A549 (cell line): Measurements from ENCODE around the gene GOLGA6L2. TPM values are rescaled to one million over a fixed set of nuclear protein-coding genes. Genes with fewer than 3 reads are reported as not detected.

Experiments used
- ATAC-seq, 2 experiments: fragments of 200-7000 bp in 1 of 2; fragments of >200 bp in 1 of 2; cut with Nextera tagmentation in 1 of 2; cut with Tn5 transposase in 1 of 2; 3 replicates each; pipeline versions ENCODE4 v1.8.0 to v1.9.1; 2018 to 2020; ENCODE audit warnings: mild to moderate bottlenecking in 1 of 2, moderate library complexity in 1 of 2
- CTCF ChIA-PET: fragments of 300-600 bp; sonication (Branson Sonifier 250); formaldehyde crosslinking; extraction: SDS; loops from one replicate; lab custom pipeline; 2021; ENCODE audit warnings: antibody characterized with exemption, inconsistent platforms; lab: Yijun Ruan, JAX
- POLR2A ChIA-PET: fragments of 350-600 bp; formaldehyde crosslinking; extraction: SDS; loops from one replicate; lab custom pipeline; 2021; ENCODE audit warnings: antibody characterized with exemption, inconsistent platforms; lab: Yijun Ruan, JAX
- DNase-seq, 2 experiments: peaks; one replicate each; pipeline versions ENCODE4 v3.0.0 to v3.0.0-alpha.2; 2011 to 2016; ENCODE audit warnings: low read depth in 1 of 2, low spot score in 1 of 2
- FAIRE-seq: peaks from 2 replicates; lab custom pipeline; 2011; peaks lifted over from hg19 to GRCh38; lab: Jason Lieb, UNC
- H3K27ac ChIP-seq, 2 experiments: fragments of >200 bp; sonication (Bioruptor Twin); formaldehyde crosslinking; 3 replicates each; pipeline ENCODE4 v1.5.1; 2016 to 2017
- H3K4me1 ChIP-seq: fragments of >200 bp; sonication (Bioruptor Twin); formaldehyde crosslinking; 3 replicates; pipeline ENCODE4 v1.6.1; 2016
- H3K4me2 ChIP-seq: fragments of >200 bp; sonication (Bioruptor Twin); formaldehyde crosslinking; 3 replicates; pipeline ENCODE4 v1.6.1; 2016
- H3K4me3 ChIP-seq: fragments of >200 bp; sonication (Bioruptor Twin); formaldehyde crosslinking; 3 replicates; pipeline ENCODE4 v1.5.1; 2016
- H3K9me3 ChIP-seq: fragments of >200 bp; sonication (Bioruptor Twin); formaldehyde crosslinking; 3 replicates; pipeline ENCODE4 v1.6.1; 2016
- CBX8 ChIP-seq: fragments of 200-600 bp; sonication (generic); IDR thresholded peaks from 2 replicates; pipeline ENCODE4 v1.6.1; 2016
- CEBPB ChIP-seq, 2 experiments: fragments of >200 bp in 1 of 2; sonication (Bioruptor Twin) in 1 of 2; formaldehyde crosslinking in 1 of 2; IDR thresholded peaks; 2 replicates each; pipeline ENCODE4 v1.6.1; 2012 to 2016
- EHMT2 ChIP-seq: fragments of 200-600 bp; sonication (generic); IDR thresholded peaks from 2 replicates; pipeline ENCODE4 v1.6.1; 2016; ENCODE audit warnings: antibody characterized with exemption, low read depth, mild to moderate bottlenecking, moderate library complexity
- FOSB ChIP-seq: fragments of 250-450 bp; sonication (Bioruptor Pico); IDR thresholded peaks from 2 replicates; pipeline ENCODE4 v1.5.0; 2020; ENCODE audit warnings: mild to moderate bottlenecking, moderate library complexity
- GATA3 ChIP-seq: IDR thresholded peaks from 2 replicates; pipeline ENCODE4 v1.6.1; 2012; ENCODE audit warnings: borderline replicate concordance
- HOXA7 ChIP-seq: fragments of 250-450 bp; sonication (Bioruptor Pico); IDR thresholded peaks from 2 replicates; pipeline ENCODE4 v1.5.0; 2020; ENCODE audit warnings: mild to moderate bottlenecking, moderate library complexity
- HOXB5 ChIP-seq: fragments of 250-450 bp; sonication (Bioruptor Pico); IDR thresholded peaks from 2 replicates; pipeline ENCODE4 v1.5.0; 2020; ENCODE audit warnings: mild to moderate bottlenecking, moderate library complexity
- JUNB ChIP-seq: fragments of >200 bp; sonication (Bioruptor Twin); formaldehyde crosslinking; IDR thresholded peaks from 2 replicates; pipeline ENCODE4 v1.6.1; 2016
- KDM1A ChIP-seq: fragments of 200-600 bp; sonication (generic); IDR thresholded peaks from 2 replicates; pipeline ENCODE4 v1.6.1; 2016; ENCODE audit warnings: low read depth, mild to moderate bottlenecking
- MAFK ChIP-seq: fragments of 450-650 bp; IDR thresholded peaks from 2 replicates; pipeline ENCODE4 v1.6.1; 2014; ENCODE audit not compliant: partially characterized antibody
- NPAS2 ChIP-seq: fragments of 250-450 bp; sonication (Bioruptor Pico); IDR thresholded peaks from 2 replicates; pipeline ENCODE4 v1.8.0; 2022; ENCODE audit warnings: mild to moderate bottlenecking, moderate library complexity, borderline replicate concordance
- NR3C1 ChIP-seq: fragments of >200 bp; sonication (Bioruptor Twin); formaldehyde crosslinking; IDR thresholded peaks from 3 replicates; pipeline ENCODE4 v1.6.1; 2017
- PHF8 ChIP-seq: fragments of 200-600 bp; sonication (generic); IDR thresholded peaks from 2 replicates; pipeline ENCODE4 v1.6.1; 2016; ENCODE audit warnings: low read depth, mild to moderate bottlenecking, antibody characterized with exemption, moderate library complexity, borderline replicate concordance
- POLR2A ChIP-seq: IDR thresholded peaks from 2 replicates; pipeline ENCODE4 v1.6.1; 2012; ENCODE audit warnings: mild to moderate bottlenecking, low read length
- RAD21 ChIP-seq, 2 experiments: fragments of >200 bp in 1 of 2; sonication (Bioruptor Twin) in 1 of 2; formaldehyde crosslinking in 1 of 2; IDR thresholded peaks in 1 of 2; conservative IDR thresholded peaks in 1 of 2; 2 replicates in 1 of 2; 3 replicates in 1 of 2; pipeline ENCODE4 v1.6.1; 2012 to 2018; ENCODE audit warnings: inconsistent platforms in 1 of 2
- RARB ChIP-seq: fragments of 250-450 bp; sonication (Bioruptor Pico); IDR thresholded peaks from 2 replicates; pipeline ENCODE4 v1.8.0; 2021; ENCODE audit warnings: mild to moderate bottlenecking, moderate library complexity
- RCOR1 ChIP-seq: fragments of 150-350 bp; IDR thresholded peaks from 2 replicates; pipeline ENCODE4 v1.6.1; 2014; ENCODE audit warnings: antibody characterized with exemption, low read length, low read depth
- RFX5 ChIP-seq: fragments of 450-650 bp; IDR thresholded peaks from 2 replicates; pipeline ENCODE4 v1.7.1; 2014; ENCODE audit warnings: antibody characterized with exemption, mild to moderate bottlenecking, moderate library complexity
- RNF2 ChIP-seq: fragments of 200-600 bp; sonication (generic); IDR thresholded peaks from 2 replicates; pipeline ENCODE4 v1.6.1; 2016; ENCODE audit warnings: low read depth, mild to moderate bottlenecking, antibody characterized with exemption, moderate library complexity, borderline replicate concordance
- SMC3 ChIP-seq: fragments of >200 bp; sonication (Bioruptor Twin); formaldehyde crosslinking; IDR thresholded peaks from 3 replicates; pipeline ENCODE4 v1.6.1; 2018; ENCODE audit warnings: inconsistent platforms
- TP53 ChIP-seq: fragments of 250-450 bp; sonication (Bioruptor Pico); IDR thresholded peaks from 2 replicates; pipeline ENCODE4 v1.5.0; 2021; ENCODE audit warnings: mild to moderate bottlenecking, moderate library complexity
- ZC3H11A ChIP-seq: fragments of 450-650 bp; IDR thresholded peaks from 2 replicates; pipeline ENCODE4 v1.6.1; 2014; ENCODE audit warnings: antibody characterized with exemption, mild to moderate bottlenecking
- ZFP36 ChIP-seq: fragments of 450-650 bp; IDR thresholded peaks from 2 replicates; pipeline ENCODE4 v1.6.1; 2014; ENCODE audit warnings: borderline replicate concordance; ENCODE audit not compliant: partially characterized antibody
- WGBS: methylation state at CpG from one replicate; pipeline ENCODE4 v1.1.6; 2017; ENCODE audit errors: missing lambda C conversion rate; 5-methylcytosine and 5-hydroxymethylcytosine counted together
- polyA plus RNA-seq, 4 experiments: library from polyadenylated mRNA; depleted of rRNA in 3 of 4; stranded (reverse); fragments of >200 nt; fragmentation: RNase III in 1 of 4; extraction: RNeasy Plus Mini Kit Qiagen cat#74134 plus additional on column Dnase treatment in 1 of 4; gene quantifications; 2 replicates in 3 of 4; 3 replicates in 1 of 4; pipeline ENCODE4 v1.2.3, GENCODE V29; 2011 to 2017
- TF ChIP-seq, protein P1 (sequence below): fragments of 150-350 bp; IDR thresholded peaks from 2 replicates; pipeline ENCODE4 v1.6.1; 2014; ENCODE audit warnings: low read depth, mild to moderate bottlenecking, low read length
- TF ChIP-seq, protein P2 (sequence below): IDR thresholded peaks from 2 replicates; pipeline ENCODE4 v1.6.1; 2012
- TF ChIP-seq, protein P3 (sequence below): fragments of >200 bp; sonication (Bioruptor Twin); formaldehyde crosslinking; IDR thresholded peaks from 3 replicates; pipeline ENCODE4 v1.5.1; 2016
- TF ChIP-seq, protein P4 (sequence below): IDR thresholded peaks from 2 replicates; pipeline ENCODE4 v1.6.1; 2012

The GOLGA6L2 gene
- polyA plus RNA-seq, 2 of the 4 experiments (the other 2 are of a cell fraction), result 0.03 TPM; not detected in 1

DNA sequence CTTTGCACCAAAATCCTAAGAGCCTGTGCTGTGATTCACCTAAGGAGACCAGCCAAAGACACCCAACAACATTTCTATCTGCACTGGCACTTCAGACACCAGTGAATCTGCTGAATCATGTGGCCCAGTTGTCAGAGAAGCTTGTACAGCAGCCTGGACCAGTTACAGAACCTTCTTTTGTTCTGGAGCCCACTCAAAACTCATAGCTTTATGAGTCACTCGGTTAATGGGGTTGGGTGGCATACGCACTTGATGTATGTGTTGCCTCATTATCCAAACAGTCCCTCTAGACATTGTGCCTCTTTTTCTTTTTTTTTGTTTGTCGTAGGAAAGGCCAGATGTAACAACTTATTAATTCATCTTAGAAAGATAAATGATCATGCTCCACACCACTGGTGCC, 25.6 kb upstream of the GOLGA6L2 start (continued):
- TF ChIP-seq JUNB, result peak; percentile 90
- TF ChIP-seq, protein P1, sequence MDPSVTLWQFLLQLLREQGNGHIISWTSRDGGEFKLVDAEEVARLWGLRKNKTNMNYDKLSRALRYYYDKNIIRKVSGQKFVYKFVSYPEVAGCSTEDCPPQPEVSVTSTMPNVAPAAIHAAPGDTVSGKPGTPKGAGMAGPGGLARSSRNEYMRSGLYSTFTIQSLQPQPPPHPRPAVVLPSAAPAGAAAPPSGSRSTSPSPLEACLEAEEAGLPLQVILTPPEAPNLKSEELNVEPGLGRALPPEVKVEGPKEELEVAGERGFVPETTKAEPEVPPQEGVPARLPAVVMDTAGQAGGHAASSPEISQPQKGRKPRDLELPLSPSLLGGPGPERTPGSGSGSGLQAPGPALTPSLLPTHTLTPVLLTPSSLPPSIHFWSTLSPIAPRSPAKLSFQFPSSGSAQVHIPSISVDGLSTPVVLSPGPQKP, result no peak
- TF ChIP-seq RAD21 (conservative IDR thresholded peaks at IDR 0.05 in 1 of 2, IDR thresholded peaks at IDR 0.05 in 1 of 2), result peak in 1 of 2 experiments; percentile 35; a peak in 3 of 5 replicates
- TF ChIP-seq, protein P2, sequence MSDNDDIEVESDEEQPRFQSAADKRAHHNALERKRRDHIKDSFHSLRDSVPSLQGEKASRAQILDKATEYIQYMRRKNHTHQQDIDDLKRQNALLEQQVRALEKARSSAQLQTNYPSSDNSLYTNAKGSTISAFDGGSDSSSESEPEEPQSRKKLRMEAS, result peak; percentile 49; the same call in 1 of the 2 replicates
- TF ChIP-seq, all 56 proteins: peak for 12

DNA sequence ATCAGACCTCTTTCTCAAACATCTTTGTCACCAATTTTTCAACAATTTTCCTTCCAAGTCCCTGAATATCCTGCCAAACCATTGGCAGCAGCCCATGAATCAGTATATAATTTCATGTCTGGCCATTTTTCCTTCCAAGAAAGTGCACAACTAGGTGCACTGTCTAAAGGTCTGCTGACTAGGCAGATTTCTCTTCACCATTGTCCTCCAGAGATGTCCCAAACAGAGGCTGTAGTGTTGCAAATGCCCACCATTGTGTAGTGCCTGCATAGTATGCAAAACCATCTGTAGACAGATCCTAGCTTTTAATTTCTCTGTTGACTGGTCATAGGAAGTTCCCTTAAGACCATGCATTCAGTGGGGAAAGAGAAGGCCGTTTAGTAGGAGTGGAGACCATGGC, 25.0 kb upstream of the GOLGA6L2 start:
- H3K4me2 ChIP-seq, result peak overlapping the region; percentile 51
- ChIA-PET POLR2A (interaction anchor here (0.9 kb wide), 1 partner anchor 432 kb away, joined by 5 read pairs; the partner anchor contains the start of gene TUBGCP5), CTCF (interaction anchor here (0.7 kb wide), 1 partner anchor 12 kb away, joined by 3 read pairs; no protein-coding TSS in a partner anchor)
- WGBS, result 52% methylated on average over 1 of the region's 1 CpG
- H3K27ac ChIP-seq, result peak overlapping the region; percentile 76 to 84
- H3K4me3 ChIP-seq, result no peak overlapping the region
- TF ChIP-seq KDM1A (no peak), MAFK (peak; percentile 98), CEBPB (IDR thresholded peaks at IDR 0.05) (no peak), GATA3 (no peak), HOXB5 (no peak), NR3C1 (no peak), FOSB (no peak)
- FAIRE-seq (peak; percentile 68), ATAC-seq (peak; percentile 5 to 39; a peak in 4 of 6 replicates), DNase-seq (no peak)
- H3K4me1 ChIP-seq, result peaks cover 49% of the 10 kb centered on the region
- no peaks in the 10 kb centered on the region for H3K9me3 ChIP-seq

DNA sequence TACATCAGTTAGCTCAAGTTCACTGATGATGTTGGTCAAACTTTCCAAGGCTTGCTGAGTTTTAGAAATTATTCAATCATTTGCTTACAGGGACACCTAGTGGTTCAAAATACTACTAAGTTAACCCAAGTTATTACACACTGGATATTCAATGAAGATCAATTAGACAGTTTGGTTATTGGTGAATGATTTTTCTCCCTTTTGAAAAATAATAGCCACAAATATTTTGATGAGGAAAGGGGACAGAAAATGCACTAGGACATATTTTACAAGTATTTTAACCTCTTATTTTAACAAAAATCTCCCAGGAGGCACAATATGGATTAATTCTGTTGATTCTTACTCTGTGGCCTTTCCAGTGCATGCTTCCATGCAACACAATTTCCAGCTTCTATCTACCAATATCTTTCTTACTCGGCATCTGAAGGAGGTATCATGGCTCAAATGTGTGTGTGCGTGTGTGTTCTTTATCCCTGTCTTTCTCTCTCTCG, 20.1 kb upstream of the GOLGA6L2 start:
- Histone ChIP-seq H3K9me3 (no peaks in the 10 kb centered on the region), H3K4me1 (peaks cover 12% of the 10 kb centered on the region), H3K27ac (peak overlapping the region; percentile 5 to 61; a peak in 2 of 6 replicates), H3K4me3 (no peak overlapping the region), H3K4me2 (no peak overlapping the region)
- peak; percentile 82 to 90 for TF ChIP-seq RAD21 (conservative IDR thresholded peaks at IDR 0.05 in 1 of 2, IDR thresholded peaks at IDR 0.05 in 1 of 2)
- TF ChIP-seq SMC3, result peak; percentile 89
- no peak for TF ChIP-seq ZC3H11A
- no peak for TF ChIP-seq RFX5
- no peak for TF ChIP-seq NPAS2 (CRISPR knock-in tag)
- TF ChIP-seq POLR2A, result no peak
- TF ChIP-seq, protein P3, sequence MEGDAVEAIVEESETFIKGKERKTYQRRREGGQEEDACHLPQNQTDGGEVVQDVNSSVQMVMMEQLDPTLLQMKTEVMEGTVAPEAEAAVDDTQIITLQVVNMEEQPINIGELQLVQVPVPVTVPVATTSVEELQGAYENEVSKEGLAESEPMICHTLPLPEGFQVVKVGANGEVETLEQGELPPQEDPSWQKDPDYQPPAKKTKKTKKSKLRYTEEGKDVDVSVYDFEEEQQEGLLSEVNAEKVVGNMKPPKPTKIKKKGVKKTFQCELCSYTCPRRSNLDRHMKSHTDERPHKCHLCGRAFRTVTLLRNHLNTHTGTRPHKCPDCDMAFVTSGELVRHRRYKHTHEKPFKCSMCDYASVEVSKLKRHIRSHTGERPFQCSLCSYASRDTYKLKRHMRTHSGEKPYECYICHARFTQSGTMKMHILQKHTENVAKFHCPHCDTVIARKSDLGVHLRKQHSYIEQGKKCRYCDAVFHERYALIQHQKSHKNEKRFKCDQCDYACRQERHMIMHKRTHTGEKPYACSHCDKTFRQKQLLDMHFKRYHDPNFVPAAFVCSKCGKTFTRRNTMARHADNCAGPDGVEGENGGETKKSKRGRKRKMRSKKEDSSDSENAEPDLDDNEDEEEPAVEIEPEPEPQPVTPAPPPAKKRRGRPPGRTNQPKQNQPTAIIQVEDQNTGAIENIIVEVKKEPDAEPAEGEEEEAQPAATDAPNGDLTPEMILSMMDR, result peak; percentile 78
- WGBS, result 59% methylated on average over 3 of the region's 3 CpGs
- DNase-seq (peak; percentile 44 to 65), ATAC-seq (peak; percentile 85 to 86; a peak in 5 of 6 replicates), FAIRE-seq (peak; percentile 79)
- CTCF ChIA-PET, result interaction anchor here (0.6 to 3.8 kb wide), 20 partner anchors 10 to 601 kb away, joined by 3 to 22 read pairs (median 3); partner anchors contain the start of gene TUBGCP5
- POLR2A ChIA-PET, result interaction anchor here (1.0 kb wide), 1 partner anchor 428 kb away, joined by 5 read pairs; the partner anchor contains the start of gene TUBGCP5

DNA sequence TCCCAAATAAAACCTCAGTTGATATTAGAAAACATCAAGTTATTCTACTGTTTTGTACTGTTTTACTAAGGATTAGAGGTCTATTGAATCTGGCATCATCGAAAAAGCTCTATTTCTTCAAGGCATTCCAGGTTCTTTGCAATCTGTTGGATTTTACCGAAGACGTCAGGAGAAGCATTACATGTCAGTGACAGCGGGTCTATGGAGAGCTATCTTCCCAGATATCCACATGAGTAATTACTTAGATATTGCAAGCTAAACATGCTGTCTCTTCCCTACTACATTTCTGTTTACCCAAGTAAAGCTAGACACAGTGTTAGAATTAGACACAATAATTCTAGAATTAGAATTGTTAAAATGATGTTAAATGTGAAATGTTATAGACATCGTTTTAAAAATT, 10.8 kb upstream of the GOLGA6L2 start:
- POLR2A ChIA-PET, result interaction anchor here (0.6 kb wide), 1 partner anchor 61 kb away, joined by 11 read pairs; no protein-coding TSS in a partner anchor
- DNase-seq, result peak in 1 of 2 experiments; percentile 76
- H3K9me3 ChIP-seq, result no peaks in the 10 kb centered on the region
- H3K4me1 ChIP-seq, result peaks cover 27% of the 10 kb centered on the region
- peak overlapping the region; percentile 63 for H3K4me2 ChIP-seq
- H3K4me3 ChIP-seq, result no peak overlapping the region
- peak overlapping the region; percentile 13 to 53; a peak in 3 of 6 replicates for H3K27ac ChIP-seq
- 12% methylated on average over 5 of the region's 5 CpGs for whole genome bisulfite sequencing
- FAIRE-seq, result peak; percentile 70
- ATAC-seq, result peak; percentile 73 to 96; a peak in 5 of 6 replicates
- CTCF ChIA-PET, result interaction anchor here (1.5 to 5.1 kb wide), 2 partner anchors 10 to 36 kb away, joined by 4 to 22 read pairs; no protein-coding TSS in a partner anchor
- TF ChIP-seq EHMT2 (no peak), ZFP36 (no peak), TP53 (CRISPR knock-in tag) (no peak), RARB (CRISPR knock-in tag) (no peak), CEBPB (IDR thresholded peaks at IDR 0.05) (0 out of 4 replicates have a peak, but pooled peaks of 1 of the 2 experiments have one; percentile 30), PHF8 (no peak), HOXA7 (CRISPR knock-in tag) (no peak), GATA3 (peak; percentile 71; the same call in 1 of the 2 replicates), KDM1A (no peak), JUNB (no peak; the same call in 1 of the 2 replicates), RCOR1 (no peak), CBX8 (no peak), RNF2 (no peak)
- TF ChIP-seq, protein P2, result peak; percentile 31; the same call in 1 of the 2 replicates
- TF ChIP-seq, protein P4, sequence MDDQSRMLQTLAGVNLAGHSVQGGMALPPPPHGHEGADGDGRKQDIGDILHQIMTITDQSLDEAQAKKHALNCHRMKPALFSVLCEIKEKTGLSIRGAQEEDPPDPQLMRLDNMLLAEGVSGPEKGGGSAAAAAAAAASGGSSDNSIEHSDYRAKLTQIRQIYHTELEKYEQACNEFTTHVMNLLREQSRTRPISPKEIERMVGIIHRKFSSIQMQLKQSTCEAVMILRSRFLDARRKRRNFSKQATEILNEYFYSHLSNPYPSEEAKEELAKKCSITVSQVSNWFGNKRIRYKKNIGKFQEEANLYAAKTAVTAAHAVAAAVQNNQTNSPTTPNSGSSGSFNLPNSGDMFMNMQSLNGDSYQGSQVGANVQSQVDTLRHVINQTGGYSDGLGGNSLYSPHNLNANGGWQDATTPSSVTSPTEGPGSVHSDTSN, result no peak
